Kidney epithelial cell (primary cell): Measurements from ENCODE around the gene GPR32. TPM values are rescaled to one million over a fixed set of nuclear protein-coding genes. Genes with fewer than 3 reads are reported as not detected.
"Not testable (repeated sequence)": the region's sequence is repeated elsewhere in the genome, so short reads cannot be mapped to it uniquely, and the experiment has no call there.

Experiments used
- DNase-seq: peaks from one replicate; pipeline ENCODE4 v3.0.0-alpha.2; 2010; ENCODE audit warnings: low read depth
- H3K27me3 ChIP-seq: 2 replicates; pipeline ENCODE4 v1.6.0; 2011; ENCODE audit warnings: low read length; ENCODE audit not compliant: control insufficient read depth, insufficient read depth
- H3K36me3 ChIP-seq: 2 replicates; pipeline ENCODE4 v1.5.1; 2011; ENCODE audit warnings: low read length; ENCODE audit not compliant: control insufficient read depth, insufficient read depth
- H3K4me3 ChIP-seq: 2 replicates; pipeline ENCODE4 v1.5.1; 2011; ENCODE audit warnings: low read depth, mild to moderate bottlenecking, control low read depth, low read length
- total RNA-seq: library from RNA; depleted of rRNA; stranded (reverse); fragments of >200 nt; gene quantifications from 2 replicates; pipeline ENCODE4 v1.2.3, GENCODE V29; 2015
- TF ChIP-seq, protein P1 (sequence below): IDR thresholded peaks from 2 replicates; pipeline ENCODE4 v1.5.1; 2011; ENCODE audit warnings: mild to moderate bottlenecking, moderate library complexity, low read length, control low read depth, inconsistent platforms; ENCODE audit not compliant: insufficient read depth, poor library complexity, severe bottlenecking

Gene GPR32, protein sequence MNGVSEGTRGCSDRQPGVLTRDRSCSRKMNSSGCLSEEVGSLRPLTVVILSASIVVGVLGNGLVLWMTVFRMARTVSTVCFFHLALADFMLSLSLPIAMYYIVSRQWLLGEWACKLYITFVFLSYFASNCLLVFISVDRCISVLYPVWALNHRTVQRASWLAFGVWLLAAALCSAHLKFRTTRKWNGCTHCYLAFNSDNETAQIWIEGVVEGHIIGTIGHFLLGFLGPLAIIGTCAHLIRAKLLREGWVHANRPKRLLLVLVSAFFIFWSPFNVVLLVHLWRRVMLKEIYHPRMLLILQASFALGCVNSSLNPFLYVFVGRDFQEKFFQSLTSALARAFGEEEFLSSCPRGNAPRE
- not detected in 2 replicates for total RNA-seq

- H3K27me3 ChIP-seq, DNase-seq, H3K4me3 ChIP-seq, H3K36me3 ChIP-seq: not testable (repeated sequence)
Measured at GRCh38 chr19:50770164-50770563, at the start of gene GPR32. TSS of gene GPR32 (plus strand) at chr19:50770464. CDS start at chr19:50770601, 137 bp downstream.

DNA sequence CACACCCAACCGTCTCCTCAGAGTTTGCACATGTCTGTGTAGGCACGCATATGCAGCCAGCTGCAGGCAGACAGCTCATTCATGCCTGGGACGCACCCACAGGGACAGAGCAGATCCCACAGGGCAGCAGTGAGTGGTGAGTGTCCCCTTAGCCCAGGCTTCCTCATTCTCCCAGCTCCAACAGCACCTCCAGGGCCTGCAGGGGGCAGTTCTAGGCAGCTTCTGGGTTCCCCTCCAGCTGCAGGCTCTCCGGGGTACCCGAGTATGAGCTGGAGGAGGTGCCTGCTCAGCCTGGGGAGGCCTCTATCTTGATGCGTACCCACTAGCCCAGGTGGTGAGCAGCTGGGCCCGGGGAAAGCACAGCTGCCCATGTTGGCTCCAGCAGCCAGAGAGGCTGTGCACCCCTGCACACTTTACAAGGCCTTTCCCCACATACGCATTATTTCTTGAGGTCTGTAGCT is 49.3 kb upstream of the GPR32 start:
- Histone ChIP-seq H3K4me3 (no peak overlapping the region), H3K36me3 (no peaks in the 10 kb centered on the region), H3K27me3 (peaks cover 28% of the 10 kb centered on the region)
- TF ChIP-seq, protein P1, sequence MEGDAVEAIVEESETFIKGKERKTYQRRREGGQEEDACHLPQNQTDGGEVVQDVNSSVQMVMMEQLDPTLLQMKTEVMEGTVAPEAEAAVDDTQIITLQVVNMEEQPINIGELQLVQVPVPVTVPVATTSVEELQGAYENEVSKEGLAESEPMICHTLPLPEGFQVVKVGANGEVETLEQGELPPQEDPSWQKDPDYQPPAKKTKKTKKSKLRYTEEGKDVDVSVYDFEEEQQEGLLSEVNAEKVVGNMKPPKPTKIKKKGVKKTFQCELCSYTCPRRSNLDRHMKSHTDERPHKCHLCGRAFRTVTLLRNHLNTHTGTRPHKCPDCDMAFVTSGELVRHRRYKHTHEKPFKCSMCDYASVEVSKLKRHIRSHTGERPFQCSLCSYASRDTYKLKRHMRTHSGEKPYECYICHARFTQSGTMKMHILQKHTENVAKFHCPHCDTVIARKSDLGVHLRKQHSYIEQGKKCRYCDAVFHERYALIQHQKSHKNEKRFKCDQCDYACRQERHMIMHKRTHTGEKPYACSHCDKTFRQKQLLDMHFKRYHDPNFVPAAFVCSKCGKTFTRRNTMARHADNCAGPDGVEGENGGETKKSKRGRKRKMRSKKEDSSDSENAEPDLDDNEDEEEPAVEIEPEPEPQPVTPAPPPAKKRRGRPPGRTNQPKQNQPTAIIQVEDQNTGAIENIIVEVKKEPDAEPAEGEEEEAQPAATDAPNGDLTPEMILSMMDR: peak; percentile 2
- DNase-seq: no peak

- Histone ChIP-seq H3K27me3 (peaks cover 28% of the 10 kb centered on the region), H3K36me3 (no peaks in the 10 kb centered on the region), H3K4me3 (no peak overlapping the region)
- TF ChIP-seq, protein P1: no peak
- no peak for DNase-seq
Measured at GRCh38 chr19:50721441-50722137, 48.7 kb upstream of the GPR32 start.

- no peak for DNase-seq
- Histone ChIP-seq H3K4me3 (no peak overlapping the region), H3K36me3 (no peaks in the 10 kb centered on the region), H3K27me3 (peaks cover 23% of the 10 kb centered on the region)
- TF ChIP-seq, protein P1: no peak
Measured at GRCh38 chr19:50722201-50723013, 47.9 kb upstream of the GPR32 start.

- DNase-seq: no peak
Measured at GRCh38 chr19:50723069-50723468, 47.2 kb upstream of the GPR32 start, which contains the start of gene CLEC11A. TSS of gene CLEC11A (plus strand) at chr19:50723364. CDS start at chr19:50723526, 162 bp downstream.

More at GRCh38 chr19:50723069-50723468, 47.2 kb upstream of the GPR32 start, which contains the start of gene CLEC11A:
- Histone ChIP-seq H3K4me3 (peak within 1 kb of the TSS; percentile 59), H3K36me3 (no peaks in the 10 kb centered on the region), H3K27me3 (peaks cover 16% of the 10 kb centered on the region)
- TF ChIP-seq, protein P1: no peak
